Gastrocnemius medialis (tissue), 4 donors: ENCODE results near the gene CD274. TPM values are rescaled to one million over a fixed set of nuclear protein-coding genes. Genes with fewer than 3 reads are reported as not detected.

Experiments used
- ATAC-seq, 2 donors: fragments of 150-250 bp; one replicate each; pipeline ENCODE4 v1.9.1; 2016
- DNase-seq, 2 donors: peaks; one replicate each; pipeline ENCODE4 v3.0.0-alpha.2; 2019
- H3K27ac ChIP-seq, 4 donors: fragments of 200-600 bp; sonication (generic); 1 replicate in 1 of 4; 2 replicates in 3 of 4; pipeline ENCODE4 v1.5.1; 2016 to 2018; ENCODE audit warnings: mild to moderate bottlenecking in 2 of 4, moderate library complexity in 1 of 4
- H3K27me3 ChIP-seq, 3 donors: fragments of 200-600 bp; sonication (generic) in 2 of 3; 1 replicate in 1 of 3; 2 replicates in 2 of 3; pipeline versions ENCODE4 v1.5.1 to v1.6.0; 2016 to 2019; ENCODE audit warnings: mild to moderate bottlenecking in 1 of 3, moderate library complexity in 1 of 3
- H3K36me3 ChIP-seq, 2 donors: fragments of 200-600 bp; sonication (generic) in 1 of 2; one replicate each; pipeline ENCODE4 v1.5.1; 2017 to 2018
- H3K4me1 ChIP-seq, 2 donors: fragments of 200-600 bp; sonication (generic) in 1 of 2; one replicate each; pipeline ENCODE4 v1.5.1; 2016 to 2017; ENCODE audit warnings: mild to moderate bottlenecking in 2 of 2
- H3K4me3 ChIP-seq, 4 donors: fragments of 200-600 bp; sonication (generic) in 3 of 4; 1 replicate in 1 of 4; 2 replicates in 3 of 4; pipeline ENCODE4 v1.5.1; 2016 to 2019; ENCODE audit warnings: mild to moderate bottlenecking in 2 of 4
- H3K9me3 ChIP-seq, 3 donors: fragments of 200-600 bp; sonication (generic) in 2 of 3; 1 replicate in 1 of 3; 2 replicates in 2 of 3; pipeline ENCODE4 v1.5.1; 2016 to 2019
- CTCF ChIP-seq, 5 experiments: fragments of 450-650 bp in 3 of 5; fragments of 200-600 bp in 2 of 5; sonication (generic) in 2 of 5; IDR thresholded peaks in 4 of 5; conservative IDR thresholded peaks in 1 of 5; 1 replicate in 4 of 5; 2 replicates in 1 of 5; pipeline ENCODE4 v1.5.1; 2016 to 2019; ENCODE audit warnings: antibody characterized with exemption in 5 of 5, mild to moderate bottlenecking in 3 of 5, moderate library complexity in 3 of 5
- POLR2A ChIP-seq, 2 donors: fragments of 450-650 bp; IDR thresholded peaks; one replicate each; pipeline ENCODE4 v1.6.1; 2017; ENCODE audit warnings: antibody characterized with exemption in 2 of 2, mild to moderate bottlenecking in 2 of 2, moderate library complexity in 2 of 2
- in situ Hi-C, 4 donors: fragments of 200-750 bp; cut with MboI; loops; one replicate each; pipeline versions ENCODE4 v1.15.0 to v1.8.0; 2017; ENCODE audit warnings: low sequenced_read_pairs in 4 of 4
- intact Hi-C: fragments of 100-400 bp; cut with DNase I; formaldehyde crosslinking; loops from one replicate; pipeline ENCODE4 v1.15.1; 2023; ENCODE audit warnings: low total_unique reads
- total RNA-seq, 4 donors: library from RNA; depleted of rRNA; stranded (reverse); fragments of >200 nt; gene quantifications; one replicate each; pipeline versions ENCODE4 v1.1.0 to v1.2.3, GENCODE V29; 2016

Gene CD274
- total RNA-seq, 4 donors from 2014 or later: 0.61 to 7.2 (median 1.6) TPM

GRCh38 chr9:5515261-5515650, 64.9 kb downstream of the CD274 start:
- peaks cover 53 to 60% of the 10 kb centered on the region in 2 donors for H3K4me1 ChIP-seq
- H3K9me3 ChIP-seq: no peaks in the 10 kb centered on the region
- no peak for DNase-seq
- in situ Hi-C loops (loop anchor here in 1 of 4 donors (10.0 kb wide), 1 partner anchor 60 kb away; the partner anchor contains the start of gene CD274), intact Hi-C loops (loop anchor here (10.0 kb wide), 1 partner anchor 830 kb away; no protein-coding TSS in a partner anchor)
- no peaks in the 10 kb centered on the region for H3K36me3 ChIP-seq
- ATAC-seq: no peak
- TF ChIP-seq CTCF (IDR thresholded peaks at IDR 0.05 in 4 of 5, conservative IDR thresholded peaks at IDR 0.05 in 1 of 5) (no peak), POLR2A (IDR thresholded peaks at IDR 0.05) (no peak)
- H3K4me3 ChIP-seq: no peak overlapping the region
- peak overlapping the region in 1 of 4 donors; percentile 38 for H3K27ac ChIP-seq
- H3K27me3 ChIP-seq: no peaks in the 10 kb centered on the region

GRCh38 chr9:5516453-5517220, 66.3 kb downstream of the CD274 start:
- peak overlapping the region; percentile 81 to 89 (median 84) for H3K27ac ChIP-seq
- ATAC-seq: no peak
- no peaks in the 10 kb centered on the region for H3K27me3 ChIP-seq
- no peak overlapping the region for H3K4me3 ChIP-seq
- no peaks in the 10 kb centered on the region for H3K36me3 ChIP-seq
- H3K9me3 ChIP-seq: no peaks in the 10 kb centered on the region
- intact Hi-C loops: loop anchor here (10.0 kb wide), 1 partner anchor 832 kb away; no protein-coding TSS in a partner anchor
- TF ChIP-seq POLR2A (IDR thresholded peaks at IDR 0.05) (no peak), CTCF (IDR thresholded peaks at IDR 0.05 in 4 of 5, conservative IDR thresholded peaks at IDR 0.05 in 1 of 5) (no peak)
- DNase-seq: peak in 1 of 2 donors; percentile 33
- in situ Hi-C loops: loop anchor here in 1 of 4 donors (10.0 kb wide), 1 partner anchor 62 kb away; the partner anchor contains the start of gene CD274
- peaks cover 53 to 60% of the 10 kb centered on the region in 2 donors for H3K4me1 ChIP-seq

GRCh38 chr9:5518171-5518936, 68.0 kb downstream of the CD274 start:
- H3K9me3 ChIP-seq: no peaks in the 10 kb centered on the region
- ATAC-seq: peak; percentile 95 to 99
- H3K4me3 ChIP-seq: no peak overlapping the region
- in situ Hi-C loops: loop anchor here in 1 of 4 donors (10.0 kb wide), 1 partner anchor 64 kb away; the partner anchor contains the start of gene CD274
- DNase-seq: peak; percentile 79 to 89
- no peak for TF ChIP-seq CTCF (IDR thresholded peaks at IDR 0.05 in 4 of 5, conservative IDR thresholded peaks at IDR 0.05 in 1 of 5)
- TF ChIP-seq POLR2A (IDR thresholded peaks at IDR 0.05): no peak
- H3K4me1 ChIP-seq: peaks cover 49 to 52% of the 10 kb centered on the region in 2 donors
- no peaks in the 10 kb centered on the region for H3K27me3 ChIP-seq
- H3K27ac ChIP-seq: peak overlapping the region; percentile 81 to 89 (median 84)
- intact Hi-C loops: loop anchor here (2.0 to 10.0 kb wide), 2 partner anchors 68 to 834 kb away; partner anchors contain the start of gene CD274
- H3K36me3 ChIP-seq: no peaks in the 10 kb centered on the region

GRCh38 chr9:5518937-5519319, 68.6 kb downstream of the CD274 start:
- in situ Hi-C loops: loop anchor here in 1 of 4 donors (10.0 kb wide), 1 partner anchor 64 kb away; the partner anchor contains the start of gene CD274

More at GRCh38 chr9:5518937-5519319, 68.6 kb downstream of the CD274 start:
- H3K4me3 ChIP-seq: no peak overlapping the region
- no peaks in the 10 kb centered on the region for H3K27me3 ChIP-seq
- DNase-seq: no peak
- intact Hi-C loops: loop anchor here (2.0 to 10.0 kb wide), 2 partner anchors 68 to 834 kb away; partner anchors contain the start of gene CD274
- no peak for ATAC-seq
- TF ChIP-seq POLR2A (IDR thresholded peaks at IDR 0.05) (no peak), CTCF (IDR thresholded peaks at IDR 0.05 in 4 of 5, conservative IDR thresholded peaks at IDR 0.05 in 1 of 5) (no peak)
- H3K9me3 ChIP-seq: no peaks in the 10 kb centered on the region
- H3K4me1 ChIP-seq: peaks cover 45 to 46% of the 10 kb centered on the region in 2 donors
- peak overlapping the region; percentile 81 to 89 (median 84) for H3K27ac ChIP-seq
- H3K36me3 ChIP-seq: no peaks in the 10 kb centered on the region

Other genes with a start within 250 kb of the CD274 start
- under 1 TPM in 1 of 4 donors, not detected in 3; 0.20 TPM for gene INSL4, start 219.1 kb upstream of the CD274 start, total RNA-seq
- not detected for gene RLN2, start 145.8 kb upstream of the CD274 start, total RNA-seq
- gene RLN1, start 110.7 kb upstream of the CD274 start, total RNA-seq: not detected
- gene PLGRKT, start 12.6 kb upstream of the CD274 start, total RNA-seq: 10 to 100 TPM; 12.3 to 38.1 (median 15.1) TPM
- gene PDCD1LG2, start 60.0 kb downstream of the CD274 start, total RNA-seq: 1 to 10 TPM; 1.4 to 2.5 (median 1.7) TPM
- gene RIC1, start 178.6 kb downstream of the CD274 start, total RNA-seq: 100 to 1,000 TPM in 1 of 4 donors, 10 to 100 TPM in 3; 34.0 to 153 (median 37.3) TPM